Activated naive CD4-positive, alpha-beta T cell treated with anti-CD3 and anti-CD28 coated beads for 36 hours (primary cell): ENCODE measurements around the gene PDPR. TPM values are rescaled to one million over a fixed set of nuclear protein-coding genes. Genes with fewer than 3 reads are reported as not detected.
A peak's percentile ranks its signal among the peaks of the same experiment; 100 is the strongest.
"Not testable (repeated sequence)": the region's sequence is repeated elsewhere in the genome, so short reads cannot be mapped to it uniquely, and the experiment has no call there.

ENCODE experiments used
- CTCF ChIA-PET: fragments of 350-600 bp; sonication (Branson Sonifier 250); formaldehyde crosslinking; loops from one replicate; lab custom pipeline; 2021; ENCODE audit warnings: antibody characterized with exemption; lab: Charles Lee
- DNase-seq: peaks from one replicate; pipeline ENCODE4 v3.0.0-alpha.2; 2020
- H3K27ac Mint-ChIP-seq: one replicate; pipeline ENCODE4 v1.8.0; 2021; ENCODE audit warnings: mild to moderate bottlenecking, mixed read lengths
- H3K27me3 Mint-ChIP-seq: one replicate; pipeline ENCODE4 v1.8.0; 2021; ENCODE audit warnings: low read depth, mixed read lengths
- H3K36me3 Mint-ChIP-seq: one replicate; pipeline ENCODE4 v1.8.0; 2021; ENCODE audit warnings: low read depth, mixed read lengths
- H3K4me1 Mint-ChIP-seq: one replicate; pipeline ENCODE4 v1.8.0; 2021; ENCODE audit warnings: low read depth, mixed read lengths
- H3K4me3 Mint-ChIP-seq: one replicate; pipeline ENCODE4 v1.8.0; 2021; ENCODE audit warnings: mild to moderate bottlenecking, moderate library complexity, mixed read lengths
- H3K9me3 Mint-ChIP-seq: one replicate; pipeline ENCODE4 v1.8.0; 2021; ENCODE audit warnings: mixed read lengths
- intact Hi-C: fragments of 100-400 bp; cut with micrococcal nuclease; formaldehyde crosslinking; loops from one replicate; pipeline ENCODE4 v1.15.1; 2023
- total RNA-seq, 2 experiments: library from RNA; stranded (reverse); gene quantifications; one replicate each; pipeline ENCODE4 v1.2.3, GENCODE V29; 2021

The PDPR gene
- total RNA-seq, 2 experiments from 2014 or later = 12.8 to 14.3 TPM

DNA sequence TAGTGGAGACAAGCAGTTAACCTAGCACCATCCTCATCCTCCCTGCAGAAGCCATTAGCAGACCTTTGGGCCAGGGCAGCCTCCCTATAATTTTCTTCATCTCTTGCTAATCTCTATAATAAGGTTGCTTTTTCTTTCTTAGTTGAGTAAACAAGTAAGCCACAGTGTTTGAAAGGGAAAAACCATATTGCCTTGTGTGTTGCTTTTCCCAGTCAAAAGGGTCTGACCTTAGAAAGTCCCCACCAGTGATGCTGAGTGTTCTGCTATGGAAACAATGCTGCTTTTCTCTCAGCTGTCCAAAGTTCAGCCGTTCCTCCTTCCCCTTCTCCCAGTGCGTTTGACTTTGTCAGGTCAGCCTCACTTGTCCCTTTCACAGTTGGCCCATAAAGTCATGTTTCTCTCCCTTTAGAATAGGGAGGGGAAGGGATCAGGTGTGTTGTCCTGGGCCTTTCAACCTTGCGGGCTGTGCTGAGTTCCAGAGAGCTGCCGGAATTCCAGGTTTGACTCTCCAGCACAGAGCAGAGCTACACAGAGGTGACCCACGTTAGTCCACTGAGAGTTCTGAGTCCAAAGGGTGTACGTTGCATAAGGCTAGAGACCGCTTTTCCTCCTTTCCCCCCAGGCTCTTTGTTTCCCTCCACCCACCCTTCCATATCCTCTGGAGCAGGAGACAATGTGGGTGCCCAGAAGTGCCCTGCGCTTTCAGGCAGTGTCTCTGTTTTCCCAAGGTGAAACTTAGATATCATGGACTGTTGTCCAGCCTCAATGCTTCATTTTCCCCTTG lies 43.5 kb downstream of the PDPR start:
- Mint-ChIP-seq H3K27ac (no peak overlapping the region), H3K4me1 (no peaks in the 10 kb centered on the region), H3K27me3 (no peaks in the 10 kb centered on the region), H3K36me3 (peaks cover 17% of the 10 kb centered on the region), H3K9me3 (no peaks in the 10 kb centered on the region), H3K4me3 (no peak overlapping the region)
- DNase-seq = no peak
- intact Hi-C loops = no loop called here
- CTCF ChIA-PET = interaction anchor here (1.3 kb wide), 1 partner anchor 94 kb away, joined by 5 read pairs; the partner anchor contains the start of gene EXOSC6

DNA sequence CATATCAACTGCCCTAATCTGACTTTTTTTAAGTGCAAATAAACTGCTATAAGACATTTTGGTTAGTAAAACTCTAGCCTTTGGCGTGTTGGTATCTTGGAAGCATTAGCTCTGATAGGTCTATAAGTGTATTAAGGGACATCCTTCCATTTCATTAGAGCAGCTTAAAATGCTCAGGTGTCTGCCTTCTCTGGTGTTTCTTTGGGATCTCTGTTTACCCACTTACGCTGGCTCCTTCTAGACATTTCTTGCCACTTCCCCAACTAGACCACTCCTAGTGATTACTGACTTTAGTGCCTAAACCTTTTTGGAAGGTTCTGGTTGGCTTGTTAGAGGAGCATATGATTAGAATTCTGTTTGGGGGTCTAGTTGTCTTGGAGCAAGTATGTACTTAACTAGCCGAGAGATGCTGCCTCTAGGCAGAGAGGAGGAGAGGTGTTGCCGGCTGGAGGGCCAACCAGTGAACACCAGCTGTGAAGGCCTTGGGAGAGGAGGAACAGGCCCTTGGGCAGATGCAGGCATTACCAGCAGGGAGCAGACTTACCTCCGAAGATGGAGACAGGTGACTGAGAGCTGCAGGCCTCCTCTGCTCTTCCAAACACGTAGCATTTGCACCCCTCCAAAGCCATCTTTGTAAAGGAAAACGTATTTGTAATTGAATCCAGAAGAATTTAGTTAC lies 44.3 kb downstream of the PDPR start:
- DNase-seq = no peak
- no peaks in the 10 kb centered on the region for H3K4me1 Mint-ChIP-seq
- intact Hi-C loops = no loop called here
- no peaks in the 10 kb centered on the region for H3K27me3 Mint-ChIP-seq
- no peak overlapping the region for H3K27ac Mint-ChIP-seq
- CTCF ChIA-PET = interaction anchor here (1.2 to 1.3 kb wide), 2 partner anchors 94 to 495 kb away, joined by 3 to 5 read pairs; partner anchors contain the start of gene EXOSC6
- H3K9me3 Mint-ChIP-seq = no peaks in the 10 kb centered on the region
- H3K4me3 Mint-ChIP-seq = no peak overlapping the region
- peaks cover 15% of the 10 kb centered on the region for H3K36me3 Mint-ChIP-seq

DNA sequence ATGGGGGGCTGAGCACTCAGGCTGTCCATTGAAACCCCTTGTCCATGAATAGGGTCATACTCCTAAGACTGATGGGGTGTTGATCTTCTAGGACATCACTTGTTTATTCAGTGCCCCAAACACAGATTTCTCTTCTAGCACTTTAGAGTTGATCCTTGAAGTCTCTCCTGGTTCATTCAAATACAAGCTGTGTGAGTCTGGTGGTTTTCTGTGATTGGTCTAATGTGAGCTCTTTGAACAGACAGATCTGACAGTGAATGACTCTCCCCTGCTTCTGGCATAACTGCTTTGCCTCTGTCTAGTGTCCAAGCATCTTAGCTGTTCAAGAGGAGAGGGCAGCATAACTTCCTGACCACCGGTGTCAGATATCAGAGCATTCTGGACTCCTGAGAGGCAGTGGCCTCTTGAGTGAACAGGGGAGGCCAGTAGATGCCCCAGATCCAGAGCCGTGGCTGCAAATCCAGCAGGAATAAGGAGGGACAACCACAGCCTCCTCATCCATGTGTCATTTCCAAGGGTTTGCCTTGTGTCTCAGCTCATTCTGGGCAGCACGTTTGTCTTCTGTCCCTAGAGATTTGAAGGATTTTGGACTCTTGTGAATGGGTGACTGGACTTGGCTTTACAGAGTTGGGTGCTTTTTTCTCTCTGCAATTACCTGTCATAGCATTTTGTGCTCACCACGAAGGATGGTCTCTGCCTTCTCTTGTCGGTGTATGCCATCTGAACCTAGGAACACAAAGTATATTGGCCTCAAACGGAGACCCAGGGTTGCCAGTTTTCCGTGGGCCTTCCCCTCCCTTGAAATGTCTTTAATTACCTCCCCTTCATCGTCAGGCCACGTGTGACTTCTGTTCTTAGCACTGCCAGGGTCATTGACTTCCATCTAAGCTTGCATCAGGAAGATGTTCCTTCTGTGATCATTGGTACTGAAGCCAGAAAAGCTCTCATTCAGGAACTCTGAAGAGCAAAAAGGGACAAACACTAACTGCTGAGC lies 45.5 kb downstream of the PDPR start:
- DNase-seq = no peak
- Mint-ChIP-seq H3K9me3 (no peaks in the 10 kb centered on the region), H3K27ac (no peak overlapping the region), H3K36me3 (peaks cover 12% of the 10 kb centered on the region), H3K4me3 (no peak overlapping the region), H3K4me1 (no peaks in the 10 kb centered on the region), H3K27me3 (no peaks in the 10 kb centered on the region)
- CTCF ChIA-PET = interaction anchor here (0.6 to 1.3 kb wide), 3 partner anchors 92 to 1810 kb away, joined by 3 to 5 read pairs (median 4); partner anchors contain the start of gene EXOSC6
- intact Hi-C loops = loop anchor here (10.0 kb wide), 2 partner anchors 495 to 615 kb away; no protein-coding TSS in a partner anchor

DNA sequence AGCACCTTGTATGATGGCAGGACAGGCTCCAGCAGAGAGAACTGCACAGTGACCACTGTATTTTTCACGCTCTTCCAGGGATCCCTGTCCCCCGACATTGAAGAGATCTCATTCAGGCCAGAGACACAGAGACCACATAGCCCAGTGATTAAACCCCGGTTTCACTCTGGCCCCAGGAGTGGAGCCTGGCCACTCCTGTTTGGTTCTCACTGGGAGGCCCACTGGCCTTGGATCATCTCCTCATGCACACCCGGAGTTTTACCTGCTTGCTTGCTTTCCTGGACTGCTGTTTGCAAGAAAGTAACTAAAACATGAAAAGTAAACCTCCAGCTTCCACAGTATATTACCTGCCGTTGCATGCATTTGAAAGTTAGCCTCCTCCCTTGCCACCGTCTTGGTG lies 46.3 kb downstream of the PDPR start:
- DNase-seq = no peak
- CTCF ChIA-PET = interaction anchor here (0.8 kb wide), 1 partner anchor 494 kb away, joined by 4 read pairs; no protein-coding TSS in a partner anchor
- H3K36me3 Mint-ChIP-seq = peaks cover 12% of the 10 kb centered on the region
- no peaks in the 10 kb centered on the region for H3K27me3 Mint-ChIP-seq
- H3K4me1 Mint-ChIP-seq = peaks cover 3% of the 10 kb centered on the region
- intact Hi-C loops = loop anchor here (10.0 kb wide), 2 partner anchors 494 to 614 kb away; no protein-coding TSS in a partner anchor
- no peak overlapping the region for H3K4me3 Mint-ChIP-seq
- no peaks in the 10 kb centered on the region for H3K9me3 Mint-ChIP-seq
- H3K27ac Mint-ChIP-seq = no peak overlapping the region

DNA sequence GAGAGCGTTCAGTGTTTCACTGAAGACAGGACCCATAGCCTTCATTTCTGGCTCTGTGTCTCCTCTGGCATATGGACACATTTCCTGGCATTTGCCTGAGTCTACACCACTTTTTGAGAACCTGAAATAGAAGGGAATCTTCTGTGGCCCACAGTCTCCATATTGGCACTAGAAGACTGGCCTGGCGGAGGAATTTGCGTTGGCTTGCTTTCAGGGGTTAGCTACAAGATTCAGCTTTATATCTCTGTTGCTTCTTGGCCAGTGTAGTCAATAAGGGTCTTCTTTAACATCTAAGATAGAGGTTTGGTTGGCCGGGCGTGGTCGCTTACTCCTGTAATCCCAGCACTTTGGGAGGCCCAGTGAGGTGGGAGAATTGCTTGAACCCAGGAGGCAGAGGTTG lies 46.7 kb downstream of the PDPR start:
- Mint-ChIP-seq H3K36me3 (peaks cover 11% of the 10 kb centered on the region), H3K4me1 (peaks cover 3% of the 10 kb centered on the region), H3K27me3 (no peaks in the 10 kb centered on the region), H3K27ac (no peak overlapping the region), H3K4me3 (no peak overlapping the region), H3K9me3 (no peaks in the 10 kb centered on the region)
- intact Hi-C loops = loop anchor here (10.0 kb wide), 2 partner anchors 494 to 614 kb away; no protein-coding TSS in a partner anchor
- CTCF ChIA-PET = interaction anchor here (0.8 kb wide), 1 partner anchor 494 kb away, joined by 4 read pairs; no protein-coding TSS in a partner anchor
- DNase-seq = no peak

DNA sequence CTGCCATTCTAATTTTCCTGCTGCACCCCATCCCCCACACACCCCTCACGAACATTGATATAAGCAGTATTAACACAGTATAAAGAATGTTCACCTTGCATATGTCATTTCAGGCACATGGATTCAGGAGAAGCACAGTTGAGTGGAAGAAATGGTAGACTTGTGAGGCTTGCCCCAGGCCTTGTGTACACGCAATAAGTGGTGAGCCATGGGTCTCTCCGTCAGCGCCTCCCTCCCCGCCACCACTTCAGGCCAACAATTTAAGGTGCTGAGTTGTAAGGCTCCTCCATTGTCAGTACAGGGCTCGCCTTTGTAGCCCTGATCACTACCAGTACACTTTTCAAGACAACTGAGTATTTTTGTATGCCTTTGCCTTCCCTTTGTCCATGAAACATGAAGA lies 47.2 kb downstream of the PDPR start:
- no peaks in the 10 kb centered on the region for H3K9me3 Mint-ChIP-seq
- no peaks in the 10 kb centered on the region for H3K27me3 Mint-ChIP-seq
- H3K27ac Mint-ChIP-seq = no peak overlapping the region
- CTCF ChIA-PET = interaction anchor here (1.2 kb wide), 1 partner anchor 493 kb away, joined by 3 read pairs; no protein-coding TSS in a partner anchor
- DNase-seq = no peak
- peaks cover 10% of the 10 kb centered on the region for H3K36me3 Mint-ChIP-seq
- H3K4me1 Mint-ChIP-seq = peaks cover 3% of the 10 kb centered on the region
- intact Hi-C loops = loop anchor here (10.0 kb wide), 2 partner anchors 493 to 613 kb away; no protein-coding TSS in a partner anchor
- H3K4me3 Mint-ChIP-seq = no peak overlapping the region

DNA sequence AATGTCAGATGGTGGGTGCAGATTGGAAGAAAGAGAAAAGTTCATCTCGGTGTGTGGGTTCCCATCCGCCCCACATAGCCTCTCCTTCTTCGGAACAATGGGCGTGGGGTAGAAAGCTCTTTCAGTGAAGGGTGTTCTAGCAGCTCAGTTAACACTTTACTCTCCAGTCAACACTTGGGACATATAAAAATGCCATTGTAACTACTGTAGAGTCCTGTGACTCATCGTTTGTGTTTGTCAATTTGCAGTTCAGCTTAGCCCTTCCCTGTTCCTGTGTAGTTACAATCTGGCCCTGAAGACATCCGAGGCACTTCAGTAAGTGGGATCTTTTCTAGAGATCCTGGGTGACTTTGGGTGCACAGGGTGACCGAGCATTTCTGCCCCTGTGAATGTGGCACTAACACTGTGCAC lies 47.9 kb downstream of the PDPR start:
- no peaks in the 10 kb centered on the region for H3K27me3 Mint-ChIP-seq
- no peak for DNase-seq
- peaks cover 6% of the 10 kb centered on the region for H3K36me3 Mint-ChIP-seq
- H3K4me1 Mint-ChIP-seq = peaks cover 3% of the 10 kb centered on the region
- no peaks in the 10 kb centered on the region for H3K9me3 Mint-ChIP-seq
- no peak overlapping the region for H3K4me3 Mint-ChIP-seq
- H3K27ac Mint-ChIP-seq = peak overlapping the region; percentile 2
- CTCF ChIA-PET = interaction anchor here (1.2 kb wide), 1 partner anchor 492 kb away, joined by 3 read pairs; no protein-coding TSS in a partner anchor
- intact Hi-C loops = loop anchor here (10.0 kb wide), 2 partner anchors 493 to 613 kb away; no protein-coding TSS in a partner anchor

DNA sequence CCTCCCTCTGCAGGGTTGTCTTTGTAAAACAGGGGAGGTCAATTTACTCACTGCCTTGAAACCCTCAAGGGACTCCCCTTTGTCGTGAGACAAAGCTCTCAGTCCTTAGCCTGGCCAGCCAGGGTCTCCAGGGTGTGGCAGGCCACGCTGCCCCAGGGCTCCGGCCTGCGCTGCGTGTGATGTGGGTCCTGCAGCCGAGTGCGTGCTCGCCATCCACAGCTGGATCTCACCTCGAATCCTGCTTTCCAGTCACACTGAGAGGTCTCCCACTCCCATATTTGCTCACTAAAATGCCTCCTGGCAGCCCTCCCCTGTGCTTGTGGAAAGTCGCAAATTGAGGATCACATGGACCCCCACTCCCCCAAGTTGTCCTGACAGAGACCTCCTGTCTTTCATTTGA lies 49.5 kb downstream of the PDPR start:
- peaks cover 3% of the 10 kb centered on the region for H3K4me1 Mint-ChIP-seq
- CTCF ChIA-PET = no interaction called here
- peaks cover 2% of the 10 kb centered on the region for H3K36me3 Mint-ChIP-seq
- DNase-seq = no peak
- intact Hi-C loops = loop anchor here (10.0 kb wide), 2 partner anchors 491 to 611 kb away; no protein-coding TSS in a partner anchor
- H3K27me3 Mint-ChIP-seq = no peaks in the 10 kb centered on the region
- H3K9me3 Mint-ChIP-seq = no peaks in the 10 kb centered on the region
- H3K4me3 Mint-ChIP-seq = no peak overlapping the region
- no peak overlapping the region for H3K27ac Mint-ChIP-seq

DNA sequence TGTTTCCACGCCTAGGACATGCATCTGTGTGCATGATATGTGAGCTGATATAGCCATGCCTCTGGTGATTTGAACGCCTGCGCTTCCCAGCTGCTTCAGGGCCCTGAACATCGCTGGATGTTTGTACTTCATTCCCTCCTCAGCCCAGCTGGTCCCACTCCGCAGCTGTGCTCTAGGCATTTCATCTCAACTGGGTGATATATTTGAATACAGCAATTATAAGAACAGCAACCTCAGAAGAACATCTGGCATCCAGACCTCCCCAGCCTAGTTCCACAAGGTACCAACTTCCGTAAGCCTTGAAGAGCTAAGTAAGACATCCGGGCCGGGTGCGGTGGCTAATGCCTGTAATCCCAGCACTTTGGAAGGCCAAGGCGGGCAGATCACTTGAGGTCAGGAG lies 52.6 kb downstream of the PDPR start:
- intact Hi-C loops = loop anchor here (10.0 kb wide), 2 partner anchors 488 to 608 kb away; no protein-coding TSS in a partner anchor
- H3K9me3 Mint-ChIP-seq, DNase-seq, H3K4me3 Mint-ChIP-seq, H3K4me1 Mint-ChIP-seq, CTCF ChIA-PET, H3K27ac Mint-ChIP-seq, H3K27me3 Mint-ChIP-seq, H3K36me3 Mint-ChIP-seq: not testable (repeated sequence)

DNA sequence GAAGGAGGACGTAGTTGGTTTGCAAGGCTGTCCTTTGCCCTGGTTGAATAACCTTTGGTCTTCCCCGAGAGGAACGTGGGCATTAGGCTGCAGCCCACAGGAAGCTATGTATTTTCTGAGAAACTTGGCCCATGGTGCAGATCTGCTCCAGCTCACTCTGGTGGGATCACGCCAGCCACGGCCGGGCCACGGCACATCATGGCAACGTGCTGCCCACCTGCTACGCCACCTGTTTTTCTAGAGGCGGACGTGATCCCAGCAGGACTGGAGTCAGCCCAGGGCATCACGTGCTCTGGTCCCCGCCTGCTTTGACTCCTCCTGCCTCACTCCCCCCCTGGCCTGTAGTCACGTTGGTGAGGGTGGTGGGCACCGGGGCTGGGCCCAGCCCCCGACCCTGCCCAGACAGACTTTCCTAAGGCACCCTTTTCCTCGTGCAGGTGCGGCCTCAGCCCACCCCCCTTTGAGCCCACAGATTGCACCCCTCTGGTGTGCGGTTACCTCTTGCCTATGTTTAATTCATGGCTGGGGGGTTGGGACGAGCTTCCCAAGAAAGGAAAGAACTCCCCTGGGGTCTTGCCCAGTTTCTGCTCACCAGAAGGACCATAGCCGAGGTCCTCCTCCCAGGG lies 59.2 kb downstream of the PDPR start, which contains the start of gene CLEC18C:
CLEC18C (plus strand) TSS at position 576 of the 626 bp plus-strand sequence. CDS start 492 bp downstream, outside the sequence.
- DNase-seq, H3K4me1 Mint-ChIP-seq, H3K36me3 Mint-ChIP-seq, intact Hi-C loops, H3K4me3 Mint-ChIP-seq, H3K27me3 Mint-ChIP-seq, CTCF ChIA-PET, H3K27ac Mint-ChIP-seq, H3K9me3 Mint-ChIP-seq: not testable (repeated sequence)

DNA sequence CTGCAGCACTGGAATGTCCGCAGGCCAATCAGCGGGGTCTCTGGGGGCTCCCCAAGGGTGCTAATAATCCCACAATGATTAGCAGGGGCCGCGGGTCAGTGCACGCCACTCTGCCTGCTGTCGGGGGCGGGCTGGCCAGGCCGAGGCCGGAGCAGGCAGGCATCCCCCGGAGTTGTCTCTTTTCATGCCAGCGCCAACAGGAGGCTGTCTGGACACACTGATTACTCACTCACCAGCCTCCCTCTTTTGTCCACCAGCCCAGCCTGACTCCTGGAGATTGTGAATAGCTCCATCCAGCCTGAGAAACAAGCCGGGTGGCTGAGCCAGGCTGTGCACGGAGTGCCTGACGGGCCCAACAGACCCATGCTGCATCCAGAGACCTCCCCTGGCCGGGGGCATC lies 59.8 kb downstream of the PDPR start:
- intact Hi-C loops, H3K36me3 Mint-ChIP-seq, H3K4me1 Mint-ChIP-seq, DNase-seq, CTCF ChIA-PET, H3K9me3 Mint-ChIP-seq, H3K27ac Mint-ChIP-seq, H3K4me3 Mint-ChIP-seq, H3K27me3 Mint-ChIP-seq: not testable (repeated sequence)
